ENCODE results near the gene HOXA5.

HOXA5 gene

DNA sequence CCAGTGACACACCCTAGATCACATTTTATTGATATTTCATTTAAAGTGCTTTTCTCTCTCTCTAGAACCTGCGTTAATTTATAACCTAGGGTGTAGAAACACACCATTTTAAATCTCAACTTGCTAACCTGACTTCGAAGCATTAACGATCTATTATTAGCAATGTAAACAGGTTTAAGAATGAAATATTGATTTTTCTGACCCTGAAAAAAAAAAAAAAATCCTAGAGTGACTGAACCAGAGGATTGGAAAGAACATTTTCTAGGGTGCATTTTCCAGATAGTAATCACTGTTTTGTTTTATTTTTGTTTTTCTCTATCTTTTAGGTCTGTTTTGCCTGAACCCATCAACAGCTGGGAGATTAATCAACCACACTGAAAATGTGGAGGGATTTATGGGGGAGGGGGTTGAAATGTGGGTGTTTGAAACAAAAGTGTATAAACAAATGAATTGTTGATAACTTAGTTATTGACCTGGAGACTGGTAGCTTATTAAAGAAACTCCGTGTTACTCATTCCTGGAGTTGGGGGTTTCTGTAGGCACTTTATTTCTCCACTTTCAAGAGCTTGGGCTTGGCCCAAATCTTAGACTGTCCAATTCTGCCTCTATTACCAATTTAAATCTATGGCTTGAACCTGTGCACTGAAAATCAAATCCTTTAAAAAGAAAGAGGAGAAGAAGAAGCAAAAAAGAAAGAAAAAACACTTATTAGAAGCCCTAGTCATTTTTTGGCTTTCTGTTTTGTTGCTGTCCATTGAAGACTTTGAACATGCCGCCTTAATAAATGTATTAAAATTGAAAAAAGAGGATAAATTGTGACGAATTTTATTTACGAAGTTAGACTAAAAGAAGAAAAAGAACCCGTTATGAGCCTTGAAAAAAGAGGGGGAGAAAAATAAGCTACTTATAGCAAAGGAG is 43.8 kb downstream of the HOXA5 start:
- in situ Hi-C loops (cut with HindIII; ENCODE audit: low pct_unique_long_range_greater_than_20kb, low sequenced_read_pairs), result no loop called here
- TF ChIP-seq JUND (IDR thresholded peaks at IDR 0.05; ENCODE audit: low read depth), result no peak
- no peak for DNase-seq (ENCODE audit: low read depth in 1 of 2, low spot score in 1 of 2)

DNA sequence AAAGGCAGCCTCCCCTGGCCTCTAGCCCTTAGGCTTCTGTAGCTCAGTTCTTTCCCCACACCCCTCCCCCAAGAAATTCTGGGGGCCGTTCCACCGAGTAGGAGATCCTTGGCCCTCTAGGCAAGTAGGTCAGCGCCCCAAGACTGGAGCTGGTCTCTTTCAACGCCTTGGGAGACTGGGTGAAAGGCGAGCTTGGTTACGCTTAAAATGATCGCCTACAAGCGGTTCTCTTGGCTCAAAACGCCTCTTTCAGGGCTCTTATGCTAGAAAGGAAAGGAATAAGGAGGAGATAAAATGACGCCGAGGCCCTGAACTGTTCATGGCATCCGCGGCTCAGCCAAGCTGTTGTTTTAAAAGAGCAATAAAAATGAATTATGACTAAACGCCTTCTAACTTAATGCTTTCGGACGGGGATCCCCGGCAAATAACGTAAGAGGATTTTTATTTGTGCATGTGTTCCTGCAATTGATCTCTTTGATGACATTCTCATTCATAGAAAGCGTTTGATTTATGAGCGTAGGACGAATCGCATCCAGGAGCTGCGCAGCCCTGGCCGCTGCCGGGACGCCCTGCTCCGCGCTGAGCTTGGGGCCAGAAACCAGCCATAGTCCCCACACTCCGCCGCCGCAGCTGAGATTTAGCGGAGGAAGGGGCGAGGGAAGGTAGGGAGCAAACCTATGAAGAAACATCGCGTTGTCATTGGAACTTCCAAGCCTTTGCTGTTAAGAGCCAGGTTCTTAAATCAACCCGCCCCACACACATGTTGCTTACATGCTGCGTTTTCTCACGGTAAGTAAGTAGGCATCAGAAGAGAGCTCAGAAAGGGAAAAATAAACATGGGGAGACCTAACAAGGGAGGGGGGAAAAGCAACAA is 44.7 kb downstream of the HOXA5 start:
- in situ Hi-C loops (cut with HindIII; ENCODE audit: low pct_unique_long_range_greater_than_20kb, low sequenced_read_pairs), result no loop called here
- TF ChIP-seq JUND (IDR thresholded peaks at IDR 0.05; ENCODE audit: low read depth), result no peak
- no peak for DNase-seq (ENCODE audit: low read depth in 1 of 2, low spot score in 1 of 2)

DNA sequence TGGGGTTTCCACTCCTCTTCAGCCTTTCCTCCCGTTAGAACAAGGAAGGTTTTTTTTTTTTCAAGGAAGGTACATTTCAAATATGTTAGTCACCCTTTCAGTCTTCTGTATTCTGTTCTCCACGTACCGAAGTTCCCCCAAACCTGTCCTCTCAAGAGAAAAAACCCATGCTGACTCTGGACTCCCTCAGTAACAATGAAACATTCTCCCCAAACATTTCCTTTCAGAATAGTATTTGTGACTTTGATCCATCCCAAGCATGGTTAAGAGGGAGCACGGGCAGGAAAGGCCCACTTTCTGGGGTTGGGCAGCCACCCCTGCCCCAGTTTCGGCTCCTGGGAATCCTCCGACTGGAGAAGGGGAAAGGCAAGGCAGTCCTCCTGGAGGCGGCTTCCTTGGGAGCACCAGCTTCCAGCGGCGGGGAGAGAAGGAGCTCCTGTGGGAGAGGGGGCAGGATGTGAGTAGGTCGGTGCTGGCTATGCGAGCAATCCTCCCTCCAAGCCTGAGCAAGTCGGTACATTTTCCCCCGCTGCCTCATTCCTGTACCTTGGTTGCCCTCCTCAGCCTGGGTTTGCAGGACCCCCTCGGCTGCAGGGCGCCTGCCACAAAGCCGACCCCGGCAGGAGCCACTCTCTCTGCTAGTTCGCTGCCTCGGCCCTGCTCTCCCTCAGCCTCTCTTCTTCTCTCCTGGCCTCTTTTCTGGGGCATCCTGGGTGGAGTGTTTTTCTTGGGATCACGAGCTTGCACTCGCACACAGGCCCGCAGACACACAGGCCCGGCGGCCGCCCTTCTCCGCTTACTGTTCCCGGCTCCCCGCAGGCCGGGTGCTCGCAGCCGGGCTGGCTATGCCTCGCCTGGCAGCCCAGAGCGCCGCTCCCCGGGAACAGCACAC is 45.5 kb downstream of the HOXA5 start:
- in situ Hi-C loops (cut with HindIII; ENCODE audit: low pct_unique_long_range_greater_than_20kb, low sequenced_read_pairs), result no loop called here
- no peak for TF ChIP-seq JUND (IDR thresholded peaks at IDR 0.05; ENCODE audit: low read depth)
- no peak for DNase-seq (ENCODE audit: low read depth in 1 of 2, low spot score in 1 of 2)

DNA sequence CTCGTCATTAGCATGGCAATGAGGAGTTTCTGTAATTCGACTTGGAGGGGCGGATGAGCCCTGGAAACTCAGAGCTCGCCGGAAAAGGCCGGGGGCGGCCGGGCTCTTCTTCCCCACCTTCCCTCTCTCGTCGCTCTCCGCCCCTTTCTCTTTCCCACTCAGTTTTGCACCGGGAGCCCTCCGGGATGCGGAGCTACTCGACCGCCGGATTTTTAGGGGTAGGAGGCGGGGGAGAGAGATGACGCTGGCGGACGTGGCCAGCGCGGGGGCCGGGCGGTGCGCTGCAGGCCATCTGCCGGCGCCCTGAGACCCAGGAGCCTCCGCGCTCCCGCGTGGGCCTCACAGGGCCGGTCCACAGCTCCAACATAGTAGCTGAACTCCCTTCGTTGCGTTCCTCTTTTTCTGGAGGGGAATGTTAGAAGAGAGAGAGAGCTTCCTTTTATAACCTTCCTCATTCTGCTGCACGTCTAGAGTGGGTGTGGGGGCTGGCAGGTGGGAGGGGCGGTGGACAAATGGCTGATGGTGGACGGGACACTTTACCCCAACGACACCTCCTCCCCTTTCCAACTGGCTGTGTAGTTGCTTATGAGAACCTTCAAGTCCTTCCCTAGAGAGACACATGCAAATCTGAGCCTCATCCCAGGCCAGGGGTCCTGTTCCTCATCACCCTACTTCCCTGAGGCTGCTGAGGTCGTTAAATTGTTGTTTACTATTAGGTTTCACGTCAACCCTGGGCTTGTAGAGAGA is 46.5 kb downstream of the HOXA5 start:
- DNase-seq (ENCODE audit: low read depth in 1 of 2, low spot score in 1 of 2), result no peak
- no peak for TF ChIP-seq JUND (IDR thresholded peaks at IDR 0.05; ENCODE audit: low read depth)
- in situ Hi-C loops (cut with HindIII; ENCODE audit: low pct_unique_long_range_greater_than_20kb, low sequenced_read_pairs), result no loop called here

DNA sequence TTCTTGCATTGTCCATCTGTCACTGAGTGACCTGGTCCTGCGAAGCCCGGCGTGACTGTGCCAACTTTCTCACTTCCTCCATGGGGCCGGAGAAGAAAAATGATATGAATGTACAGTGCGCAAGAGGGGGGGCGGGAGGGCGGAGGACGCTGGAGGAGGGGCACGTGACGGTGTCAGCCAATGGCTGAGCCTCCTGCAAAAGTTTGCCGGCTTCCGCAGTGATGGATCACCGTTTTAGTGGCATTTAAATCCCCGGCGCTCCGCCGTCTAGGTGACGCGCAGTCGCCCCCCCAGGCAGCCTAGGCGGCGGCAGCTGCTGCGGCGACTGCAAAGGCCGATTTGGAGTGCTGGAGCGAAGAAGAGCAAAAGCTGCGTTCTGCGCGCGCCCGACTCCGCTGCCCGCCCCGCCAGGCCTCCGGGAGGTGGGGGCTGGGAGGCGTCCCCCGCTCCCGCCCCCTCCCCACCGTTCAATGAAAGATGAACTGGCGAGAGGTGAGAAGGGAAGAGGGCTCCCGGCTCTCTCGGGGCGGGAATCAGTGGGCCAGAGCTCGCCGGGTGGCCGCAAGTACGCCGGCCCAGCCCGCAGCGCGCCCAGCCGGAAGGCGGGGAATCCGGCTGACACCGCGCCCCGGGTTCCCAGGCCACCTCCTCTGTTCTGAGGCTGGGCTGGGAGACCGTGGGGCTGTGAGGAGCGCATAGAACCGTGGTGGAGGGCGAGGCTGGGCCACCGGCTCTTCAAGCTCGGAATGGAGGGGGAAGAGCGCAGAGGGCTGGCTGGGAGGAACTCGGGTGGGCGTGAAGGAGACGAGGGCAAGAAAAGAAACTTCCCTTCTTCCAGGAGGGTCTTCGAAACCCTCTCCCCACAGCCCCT is 47.3 kb downstream of the HOXA5 start, which contains the start of gene HOXA1:
HOXA1 (minus strand) TSS at position 104 of the 871 bp plus-strand sequence; CDS start at position 16, 88 bp downstream.
- peak in 1 of 2 experiments; percentile 28 for DNase-seq (ENCODE audit: low read depth in 1 of 2, low spot score in 1 of 2)
- no peak for TF ChIP-seq JUND (IDR thresholded peaks at IDR 0.05; ENCODE audit: low read depth)

DNA sequence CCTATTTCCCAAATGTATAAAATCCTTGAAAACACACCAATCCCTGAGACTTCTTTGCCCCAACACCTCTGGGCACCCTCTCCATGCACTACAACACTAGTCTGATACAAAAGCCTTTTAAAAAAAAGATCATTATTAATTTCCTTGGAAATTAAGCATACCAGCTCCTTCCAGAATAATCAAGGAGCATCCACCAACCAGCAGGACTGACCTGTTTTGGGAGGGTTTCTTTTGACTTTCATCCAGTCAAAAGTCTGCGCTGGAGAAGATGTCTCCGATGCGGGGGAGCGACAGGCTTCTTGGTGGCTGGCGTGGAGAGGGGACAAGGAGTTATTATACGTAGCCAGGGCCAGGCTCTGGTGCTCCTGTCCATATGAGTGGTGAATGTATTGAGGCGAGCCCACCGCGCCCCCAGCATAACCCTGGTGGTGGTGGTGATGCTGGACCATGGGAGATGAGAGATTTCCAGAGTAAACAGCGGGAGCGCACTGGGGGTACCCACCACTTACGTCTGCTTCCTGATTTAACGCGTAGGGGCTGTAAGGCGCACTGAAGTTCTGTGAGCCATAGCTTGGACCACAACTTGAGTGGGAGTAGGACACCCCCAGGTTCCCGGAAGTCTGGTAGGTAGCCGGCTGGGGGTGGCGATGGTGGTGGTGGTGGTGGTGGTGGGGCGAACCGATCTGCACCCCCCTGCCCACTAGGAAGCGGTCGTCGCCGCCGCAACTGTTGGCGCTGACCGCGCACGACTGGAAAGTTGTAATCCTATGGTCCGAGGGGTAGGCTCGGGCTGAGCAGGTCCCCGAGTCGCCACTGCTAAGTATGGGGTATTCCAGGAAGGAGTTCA is 48.2 kb downstream of the HOXA5 start:
- in situ Hi-C loops (cut with HindIII; ENCODE audit: low pct_unique_long_range_greater_than_20kb, low sequenced_read_pairs), result no loop called here

More for the DNA sequence above, 47.3 kb downstream of the HOXA5 start, which contains the start of gene HOXA1:
- in situ Hi-C loops (cut with HindIII; ENCODE audit: low pct_unique_long_range_greater_than_20kb, low sequenced_read_pairs), result no loop called here

DNA sequence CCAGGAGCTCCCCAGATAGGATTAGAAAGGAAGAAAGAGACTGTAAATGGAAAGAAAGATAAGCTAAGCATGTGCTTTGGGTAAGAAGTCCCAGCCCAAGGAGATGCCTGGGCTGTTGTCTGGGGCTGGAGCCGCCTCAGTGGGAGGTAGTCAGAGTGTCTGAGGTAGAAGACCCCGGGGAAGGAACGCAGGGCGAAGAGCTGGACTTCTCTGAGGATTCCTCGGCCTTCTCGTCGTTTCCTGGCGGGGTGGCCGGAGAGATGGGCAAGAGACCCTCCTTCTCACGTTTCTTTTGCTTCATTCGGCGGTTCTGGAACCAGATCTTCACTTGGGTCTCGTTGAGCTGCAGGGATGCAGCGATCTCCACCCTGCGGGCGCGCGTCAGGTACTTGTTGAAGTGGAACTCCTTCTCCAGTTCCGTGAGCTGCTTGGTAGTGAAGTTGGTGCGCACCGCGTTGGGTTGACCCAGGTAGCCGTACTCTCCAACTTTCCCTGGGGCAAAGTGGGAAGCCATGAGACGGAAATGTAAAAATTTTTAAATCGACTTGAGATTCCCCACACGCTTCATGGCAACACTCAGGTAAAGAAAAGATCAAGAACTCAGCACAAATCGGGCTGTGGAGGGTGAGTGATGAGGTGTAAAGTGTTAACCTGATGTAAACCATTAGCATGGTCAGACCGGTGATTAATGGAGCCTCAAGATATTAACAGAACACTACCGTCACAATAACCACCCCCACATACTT is 49.0 kb downstream of the HOXA5 start:
- TF ChIP-seq JUND (IDR thresholded peaks at IDR 0.05; ENCODE audit: low read depth), result no peak
- peak in 1 of 2 experiments; percentile 28 for DNase-seq (ENCODE audit: low read depth in 1 of 2, low spot score in 1 of 2)
- in situ Hi-C loops (cut with HindIII; ENCODE audit: low pct_unique_long_range_greater_than_20kb, low sequenced_read_pairs), result no loop called here

More for the DNA sequence above, 48.2 kb downstream of the HOXA5 start:
- DNase-seq (ENCODE audit: low read depth in 1 of 2, low spot score in 1 of 2), result peak in 1 of 2 experiments; percentile 14
- no peak for TF ChIP-seq JUND (IDR thresholded peaks at IDR 0.05; ENCODE audit: low read depth)

DNA sequence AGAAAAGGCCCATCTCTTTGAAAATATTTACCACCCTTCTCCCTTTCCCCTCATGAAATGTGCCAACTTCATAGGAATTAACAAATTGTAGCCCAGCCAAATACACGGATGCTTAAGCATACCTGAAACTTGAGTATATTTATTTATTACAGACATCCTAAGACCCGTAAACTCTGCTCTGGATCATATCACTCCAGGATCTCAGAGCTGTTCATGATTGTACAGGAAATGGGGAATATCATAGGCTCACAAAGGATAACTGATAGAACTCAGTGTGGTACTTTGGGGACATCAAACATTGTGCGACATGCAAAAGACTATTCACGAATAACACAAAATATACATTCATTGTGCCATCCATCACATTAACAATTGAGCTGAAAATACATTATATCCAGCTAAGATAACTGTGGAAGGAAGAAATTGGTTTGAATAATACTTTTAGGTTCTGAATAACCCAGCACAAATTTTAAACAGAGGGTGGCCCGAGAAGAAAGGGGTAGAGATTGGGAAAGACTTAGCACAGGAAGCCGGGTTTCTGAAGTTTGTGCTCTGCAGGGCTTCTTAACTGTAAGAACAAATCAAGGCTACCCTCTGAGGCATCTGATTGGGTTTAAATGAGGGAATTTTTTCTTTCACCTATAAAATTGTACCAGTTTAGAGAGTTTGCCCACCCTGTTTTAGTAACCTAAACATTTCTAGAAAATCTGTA is 50.1 kb downstream of the HOXA5 start:
- in situ Hi-C loops (cut with HindIII; ENCODE audit: low pct_unique_long_range_greater_than_20kb, low sequenced_read_pairs), result no loop called here
- DNase-seq (ENCODE audit: low read depth in 1 of 2, low spot score in 1 of 2), result peak in 1 of 2 experiments; percentile 7
- no peak for TF ChIP-seq JUND (IDR thresholded peaks at IDR 0.05; ENCODE audit: low read depth)

DNA sequence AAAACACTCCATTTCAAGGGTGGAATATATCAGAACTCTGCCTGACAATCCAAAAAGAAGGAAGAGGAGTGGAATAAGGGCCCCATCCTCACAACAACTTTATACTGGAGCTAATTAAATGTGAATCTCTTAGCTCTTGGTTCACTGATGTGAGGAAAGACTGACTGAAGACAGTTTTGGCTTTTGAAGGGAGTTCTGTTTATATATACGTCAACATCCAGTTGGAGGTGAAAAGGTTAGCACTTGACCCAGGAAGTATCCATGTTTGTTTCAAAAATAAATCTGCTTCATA is 50.7 kb downstream of the HOXA5 start:
- TF ChIP-seq JUND (IDR thresholded peaks at IDR 0.05; ENCODE audit: low read depth), result no peak
- no peak for DNase-seq (ENCODE audit: low read depth in 1 of 2, low spot score in 1 of 2)
- in situ Hi-C loops (cut with HindIII; ENCODE audit: low pct_unique_long_range_greater_than_20kb, low sequenced_read_pairs), result no loop called here
